Measurements from ENCODE around the gene CSF3.

The CSF3 gene, protein sequence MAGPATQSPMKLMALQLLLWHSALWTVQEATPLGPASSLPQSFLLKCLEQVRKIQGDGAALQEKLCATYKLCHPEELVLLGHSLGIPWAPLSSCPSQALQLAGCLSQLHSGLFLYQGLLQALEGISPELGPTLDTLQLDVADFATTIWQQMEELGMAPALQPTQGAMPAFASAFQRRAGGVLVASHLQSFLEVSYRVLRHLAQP

GRCh38 chr17:40015005-40015997, at the start of gene CSF3:
Gene CSF3, plus strand, starts transcription at chr17:40015440. Its CDS starts 35 bp downstream, at chr17:40015475.
- H3K4me2 ChIP-seq (ENCODE audit: low read length), result no peak within 1 kb of the TSS
- no peaks in the 10 kb centered on the region for H3K27me3 ChIP-seq (ENCODE audit: insufficient read depth, low read length)
- H3K9ac ChIP-seq (ENCODE audit: low read length), result no peak within 1 kb of the TSS
- H3K79me2 ChIP-seq (ENCODE audit: insufficient read depth, low read length), result no peaks in the 10 kb centered on the region
- H3K4me3 ChIP-seq (ENCODE audit: low read depth, low read length, poor library complexity, severe bottlenecking), result no peak within 1 kb of the TSS
- H4K20me1 ChIP-seq (ENCODE audit: insufficient read depth, low read length), result no peaks in the 10 kb centered on the region
- peaks cover 15% of the 10 kb centered on the region; the same call in 1 of the 2 replicates for H3K36me3 ChIP-seq (ENCODE audit: insufficient read depth, low read length)
- no peaks in the 10 kb centered on the region for H3K4me1 ChIP-seq (ENCODE audit: insufficient read depth, low read length, severe bottlenecking)
- no peaks in the 10 kb centered on the region for H3F3A ChIP-seq (ENCODE audit: insufficient read depth, low read length)
- no peaks in the 10 kb centered on the region for H3K9me3 ChIP-seq (ENCODE audit: low read length)
- H3K27ac ChIP-seq (ENCODE audit: low read depth, low read length, poor library complexity, severe bottlenecking), result no peak within 1 kb of the TSS
- H3K9me2 ChIP-seq (ENCODE audit: low read depth, low read length), result no peaks in the 10 kb centered on the region
- no peak for TF ChIP-seq EZH2 (IDR thresholded peaks at IDR 0.05; ENCODE audit: borderline replicate concordance, low read length)
- H2AFZ ChIP-seq (ENCODE audit: low read length), result no peak within 1 kb of the TSS

- Histone ChIP-seq H3K9me3 (ENCODE audit: low read length) (no peaks in the 10 kb centered on the region), H3K27ac (ENCODE audit: low read depth, low read length, poor library complexity, severe bottlenecking) (no peak overlapping the region), H4K20me1 (ENCODE audit: insufficient read depth, low read length) (no peaks in the 10 kb centered on the region), H3K9me2 (ENCODE audit: low read depth, low read length) (no peaks in the 10 kb centered on the region), H3K36me3 (ENCODE audit: insufficient read depth, low read length) (no peaks in the 10 kb centered on the region), H3F3A (ENCODE audit: insufficient read depth, low read length) (no peaks in the 10 kb centered on the region), H2AFZ (ENCODE audit: low read length) (no peak overlapping the region), H3K4me1 (ENCODE audit: insufficient read depth, low read length, severe bottlenecking) (no peaks in the 10 kb centered on the region), H3K4me3 (ENCODE audit: low read depth, low read length, poor library complexity, severe bottlenecking) (no peak overlapping the region), H3K9ac (ENCODE audit: low read length) (no peak overlapping the region), H3K79me2 (ENCODE audit: insufficient read depth, low read length) (no peaks in the 10 kb centered on the region), H3K4me2 (ENCODE audit: low read length) (no peak overlapping the region), H3K27me3 (ENCODE audit: insufficient read depth, low read length) (no peaks in the 10 kb centered on the region; the same call in 1 of the 2 replicates)
- TF ChIP-seq EZH2 (IDR thresholded peaks at IDR 0.05; ENCODE audit: borderline replicate concordance, low read length) (no peak), CTCF (IDR thresholded peaks at IDR 0.05; ENCODE audit: low read length) (no peak)
Measured at GRCh38 chr17:39966771-39967170, 48.5 kb upstream of the CSF3 start.

- Histone ChIP-seq H3K4me3 (ENCODE audit: low read depth, low read length, poor library complexity, severe bottlenecking) (no peak overlapping the region), H3F3A (ENCODE audit: insufficient read depth, low read length) (no peaks in the 10 kb centered on the region), H3K4me1 (ENCODE audit: insufficient read depth, low read length, severe bottlenecking) (no peaks in the 10 kb centered on the region), H3K36me3 (ENCODE audit: insufficient read depth, low read length) (no peaks in the 10 kb centered on the region), H3K27ac (ENCODE audit: low read depth, low read length, poor library complexity, severe bottlenecking) (no peak overlapping the region), H3K4me2 (ENCODE audit: low read length) (no peak overlapping the region), H3K9me2 (ENCODE audit: low read depth, low read length) (no peaks in the 10 kb centered on the region), H4K20me1 (ENCODE audit: insufficient read depth, low read length) (no peaks in the 10 kb centered on the region), H3K9ac (ENCODE audit: low read length) (no peak overlapping the region), H3K27me3 (ENCODE audit: insufficient read depth, low read length) (peaks cover under 1% of the 10 kb centered on the region; the same call in 1 of the 2 replicates), H3K9me3 (ENCODE audit: low read length) (no peaks in the 10 kb centered on the region), H2AFZ (ENCODE audit: low read length) (no peak overlapping the region), H3K79me2 (ENCODE audit: insufficient read depth, low read length) (no peaks in the 10 kb centered on the region)
- TF ChIP-seq CTCF (IDR thresholded peaks at IDR 0.05; ENCODE audit: low read length) (no peak), EZH2 (IDR thresholded peaks at IDR 0.05; ENCODE audit: borderline replicate concordance, low read length) (no peak)
Measured at GRCh38 chr17:39968761-39969160, 46.5 kb upstream of the CSF3 start.

Data from OCI-LY1 (cell line).